NCI-H2029 (cell line): ENCODE measurements around the gene MT1F.
"Not testable (repeated sequence)": the region's sequence is repeated elsewhere in the genome, so short reads cannot be mapped to it uniquely, and the experiment has no call there.

Experiments
- DNase-seq: peaks from one replicate; lab custom pipeline; 2025; lab: John Stamatoyannopoulos, UW

MT1F gene

DNA sequence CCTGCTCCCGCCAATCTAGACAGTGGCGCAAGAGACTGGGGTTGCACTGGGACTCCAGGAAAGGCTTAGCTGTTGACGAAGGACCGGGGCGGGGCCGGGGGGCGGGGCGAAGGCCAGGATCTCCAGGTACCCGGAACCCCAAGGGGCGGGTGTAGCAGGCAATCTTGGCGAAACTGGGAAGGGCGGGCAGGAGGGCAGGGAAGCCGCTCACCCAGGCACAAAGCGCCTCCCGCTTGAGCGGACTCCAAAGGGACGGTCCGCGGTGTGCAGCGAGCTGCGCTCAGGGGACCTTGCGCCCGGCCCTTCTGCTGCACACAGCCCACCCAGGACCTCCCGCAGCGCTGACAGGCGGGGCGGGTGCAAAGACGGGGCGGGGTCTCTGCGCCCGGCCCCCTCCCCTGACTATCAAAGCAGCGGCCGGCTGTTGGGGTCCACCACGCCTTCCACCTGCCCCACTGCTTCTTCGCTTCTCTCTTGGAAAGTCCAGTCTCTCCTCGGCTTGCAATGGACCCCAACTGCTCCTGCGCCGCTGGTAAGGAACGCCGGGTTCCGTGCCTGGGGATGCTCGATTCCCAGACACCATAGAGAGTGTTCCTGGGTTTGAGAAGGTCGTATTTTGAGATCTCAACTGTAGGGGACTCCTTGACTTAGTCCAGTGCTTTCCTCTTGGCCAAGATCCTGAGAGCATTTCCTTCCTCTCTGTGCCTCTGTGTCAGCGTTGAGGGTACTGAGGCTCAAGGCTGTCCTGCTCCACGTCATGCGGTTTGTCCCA, at the start of gene MT1F:
MT1F (plus strand) TSS at position 405 of the 772 bp plus-strand sequence; CDS start at position 505, 100 bp downstream.
- DNase-seq = peak; percentile 33

- DNase-seq = peak; percentile 87
Measured at GRCh38 chr16:56608043-56608875, 49.5 kb upstream of the MT1F start, which contains the start of gene MT2A. Gene MT2A, plus strand, starts transcription at chr16:56608584. Its CDS starts 72 bp downstream, at chr16:56608656.

GRCh38 chr16:56608876-56609462, 48.8 kb upstream of the MT1F start:
- DNase-seq = no peak

- peak; percentile 37 for DNase-seq
Measured at GRCh38 chr16:56609463-56609921, 48.3 kb upstream of the MT1F start.

GRCh38 chr16:56610017-56610608, 47.6 kb upstream of the MT1F start:
- DNase-seq = no peak

DNA sequence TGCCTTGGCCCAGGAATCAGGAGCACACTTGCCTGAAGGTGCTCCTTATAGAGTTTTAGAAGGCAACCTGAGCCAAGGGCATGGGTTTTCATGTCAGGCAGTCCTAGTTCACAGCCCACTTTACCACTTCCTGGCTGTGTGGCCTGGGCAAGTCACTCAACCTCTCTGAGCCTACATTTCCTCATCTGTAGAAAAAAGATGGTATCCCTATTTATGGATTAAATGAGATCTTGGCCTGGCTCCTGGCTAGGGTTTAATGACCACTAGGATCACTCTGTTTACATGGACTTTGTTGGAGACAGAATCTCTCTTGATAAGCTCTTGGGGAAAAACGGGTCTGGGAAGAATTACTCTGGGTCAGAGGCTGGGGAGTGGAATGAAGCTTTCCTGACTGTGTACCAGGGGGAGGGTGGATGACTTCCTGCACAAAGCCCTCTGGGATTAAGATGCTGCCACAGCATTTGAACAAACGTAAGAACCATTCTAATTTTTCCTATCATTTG, 47.1 kb upstream of the MT1F start:
- DNase-seq = no peak

DNA sequence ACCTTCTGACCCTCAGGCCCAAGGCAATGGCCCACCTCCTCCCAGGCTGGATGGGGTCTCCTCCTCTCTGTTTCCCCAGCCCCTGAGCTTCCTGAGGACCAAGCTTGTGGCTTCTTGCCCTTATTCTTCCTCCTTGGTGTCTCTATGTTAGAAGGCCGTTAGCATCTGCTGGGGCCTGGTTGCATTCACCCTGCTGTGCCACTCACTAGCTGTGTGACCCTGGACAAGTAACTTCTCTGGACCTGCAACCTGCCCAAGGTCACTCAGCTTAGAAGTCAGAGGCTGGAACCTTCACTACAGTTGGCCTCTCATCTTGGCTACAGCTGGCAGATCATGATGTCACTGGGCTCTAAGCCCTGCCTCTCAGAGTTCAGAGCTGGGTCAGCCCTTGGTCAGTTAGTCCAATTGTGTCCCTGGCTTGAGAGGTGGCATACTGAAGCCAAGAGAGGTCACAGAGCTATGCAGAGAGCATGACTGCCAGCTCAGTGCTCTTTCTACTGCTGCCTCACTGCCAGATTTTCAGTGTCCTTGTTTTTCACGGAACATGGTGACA, 46.4 kb upstream of the MT1F start:
- no peak for DNase-seq

DNA sequence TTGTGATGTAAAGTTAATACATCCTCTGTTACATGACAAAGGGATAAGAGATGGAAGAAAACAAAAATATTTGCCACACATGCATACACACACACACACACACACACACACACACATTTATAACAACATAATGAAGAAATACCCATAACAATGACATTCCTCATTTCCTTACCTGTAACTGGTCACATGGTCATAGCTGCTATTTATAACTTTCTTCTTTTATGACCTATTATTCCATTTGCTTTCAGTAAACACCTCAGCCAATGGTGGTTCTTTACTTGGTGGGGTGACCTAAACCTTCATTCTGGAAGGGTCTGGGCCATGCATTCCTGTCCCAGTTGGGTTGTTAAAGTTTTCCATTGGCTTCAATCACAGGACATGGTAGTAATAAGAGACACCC, 44.1 kb upstream of the MT1F start:
- DNase-seq = no peak

GRCh38 chr16:56614549-56614991, 43.2 kb upstream of the MT1F start:
- DNase-seq = no peak

DNA sequence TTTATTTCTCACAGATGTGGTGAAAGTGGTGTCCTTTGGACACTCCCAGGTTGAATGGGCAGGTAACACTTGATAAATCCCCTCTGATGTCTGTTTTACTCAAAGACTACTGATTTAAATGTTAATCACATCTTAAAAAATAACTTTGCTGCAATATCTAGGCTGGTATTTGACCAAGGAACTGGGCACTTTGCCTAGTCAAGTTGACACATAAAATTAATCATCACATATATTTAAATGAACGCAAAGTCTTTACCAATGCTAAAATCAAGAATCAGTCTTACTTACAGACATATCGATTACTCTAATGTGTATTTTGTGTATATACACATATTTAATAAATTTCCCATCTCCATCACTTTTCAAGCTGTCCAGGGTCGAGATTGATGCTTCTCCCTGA, 42.4 kb upstream of the MT1F start:
- DNase-seq = no peak

GRCh38 chr16:56616608-56617211, 41.0 kb upstream of the MT1F start:
- no peak for DNase-seq

DNA sequence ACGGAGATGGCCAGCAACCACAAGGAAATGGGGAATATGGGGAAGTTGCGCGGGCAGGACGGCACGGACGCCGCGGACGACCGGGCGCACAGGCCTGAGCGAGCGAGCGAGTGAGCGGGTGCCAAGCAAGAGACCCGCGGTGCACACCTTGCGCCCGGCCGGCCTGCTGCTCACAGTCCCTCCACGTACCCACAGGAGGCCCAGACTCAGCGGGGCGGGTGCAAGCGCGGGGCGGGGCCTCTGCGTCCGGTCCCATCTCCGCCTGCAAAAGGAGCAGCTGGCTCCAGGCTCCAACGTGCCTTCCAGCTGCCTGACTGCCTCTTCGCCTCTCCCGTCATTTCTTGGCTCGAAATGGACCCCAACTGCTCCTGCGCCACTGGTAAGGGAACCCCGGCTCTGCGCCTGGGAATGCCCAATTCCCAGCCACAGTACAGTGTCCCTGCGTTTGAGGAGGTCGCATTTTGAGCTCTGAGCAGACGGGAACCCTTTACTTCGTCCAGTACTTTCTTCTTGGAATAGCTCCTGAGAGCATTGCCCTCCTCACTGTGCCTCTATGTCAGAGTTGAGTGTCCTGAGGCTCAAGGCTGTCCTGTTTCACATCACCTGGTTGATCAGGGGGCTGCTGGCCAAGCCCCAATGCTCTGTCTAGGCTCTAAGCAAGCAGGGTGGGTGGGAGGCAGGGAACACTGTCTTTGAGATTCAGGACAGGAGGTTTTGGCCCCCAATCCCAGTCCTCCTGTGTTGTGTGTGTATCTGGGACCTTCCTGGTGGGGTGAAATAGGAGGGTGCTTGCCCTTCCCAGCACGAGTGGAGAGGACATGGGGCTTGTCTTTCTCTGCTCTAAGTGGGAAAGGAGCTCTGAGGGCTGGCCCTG, 40.3 kb upstream of the MT1F start:
- no peak for DNase-seq

GRCh38 chr16:56618138-56618537, 39.6 kb upstream of the MT1F start:
- DNase-seq = no peak

DNA sequence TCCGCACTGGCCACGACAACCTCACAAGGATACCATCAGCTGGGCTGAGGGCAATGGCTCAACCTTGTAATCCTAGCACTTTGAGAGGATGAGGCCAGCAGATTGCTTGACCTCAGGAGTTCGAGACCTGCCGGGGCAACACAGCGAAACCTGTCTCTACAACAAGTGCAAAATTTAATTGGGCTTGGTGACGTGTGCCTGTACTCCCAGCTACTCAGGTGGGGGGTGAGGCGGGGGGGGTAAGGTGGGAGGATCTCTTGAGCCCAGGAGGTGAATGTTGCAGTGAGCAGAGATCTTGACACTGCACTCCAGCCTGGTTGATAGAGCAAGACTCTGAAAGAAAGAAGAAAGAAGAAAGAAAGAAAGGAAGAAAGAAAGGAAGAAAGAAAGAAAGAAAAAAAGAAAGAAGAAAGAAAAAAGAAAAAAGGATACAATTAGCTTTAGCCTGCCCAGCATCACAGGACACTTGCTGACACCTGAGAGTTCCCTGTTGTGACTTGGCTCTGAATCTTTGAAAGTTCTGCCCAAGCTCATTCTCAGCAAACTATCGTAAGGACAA, 37.3 kb upstream of the MT1F start:
- no peak for DNase-seq

GRCh38 chr16:56621665-56622445, 35.9 kb upstream of the MT1F start:
- DNase-seq = not testable (repeated sequence)

DNA sequence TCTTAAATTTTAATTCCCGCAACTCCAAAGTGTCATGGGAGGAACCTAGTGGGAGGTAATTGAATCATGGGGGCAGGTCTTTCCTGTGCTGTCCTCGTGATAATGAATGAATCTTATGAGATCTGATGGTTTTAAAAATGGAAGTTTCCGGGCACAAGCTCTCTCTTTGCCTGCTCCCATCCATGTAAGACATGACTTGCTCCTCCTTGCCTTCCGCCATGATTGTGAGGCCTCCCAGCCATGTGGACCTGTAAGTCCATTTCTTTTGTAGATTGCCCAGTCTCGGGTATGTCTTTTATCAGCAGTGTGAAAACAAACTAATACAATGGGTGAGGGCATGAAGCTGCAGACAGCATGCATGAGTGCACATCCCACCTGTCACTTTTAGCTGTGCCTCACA, 34.6 kb upstream of the MT1F start:
- DNase-seq = not testable (repeated sequence)

GRCh38 chr16:56623637-56624036, 34.1 kb upstream of the MT1F start:
- no peak for DNase-seq

GRCh38 chr16:56625140-56625942, 32.4 kb upstream of the MT1F start, which contains the start of gene MT1E:
Gene MT1E, plus strand, starts transcription at chr16:56625781. Its CDS starts 71 bp downstream, at chr16:56625852.
- peak; percentile 50 for DNase-seq
